Measurements from ENCODE around the gene NLE1. TPM values are rescaled to one million over a fixed set of nuclear protein-coding genes. Genes with fewer than 3 reads are reported as not detected.

NLE1 gene
- polyA plus RNA-seq, 1 of the 3 experiments (the other 2 are of a cell fraction) = 22.1 TPM

DNA sequence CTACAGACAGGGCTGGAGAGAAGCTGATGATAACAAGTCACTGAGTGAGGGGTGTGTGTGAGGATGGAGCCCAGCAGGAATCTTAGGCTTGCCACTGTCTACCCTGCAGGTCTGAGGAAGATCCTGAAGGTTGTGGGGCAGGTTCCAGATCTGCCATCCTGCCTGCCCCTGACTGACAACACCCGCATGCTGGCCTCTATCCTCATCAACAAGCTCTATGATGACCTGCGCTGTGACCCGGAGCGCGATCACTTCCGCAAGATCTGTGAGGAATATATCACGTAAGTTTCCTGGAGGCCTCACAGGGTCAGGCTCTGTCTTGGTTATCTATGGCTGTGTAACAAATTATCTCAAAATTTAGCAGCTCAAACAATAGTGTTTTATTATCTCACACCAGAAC is 21.8 kb upstream of the NLE1 start:
- no peak overlapping the region for H3K4me3 ChIP-seq (ENCODE audit: low read depth in 2 of 2, low read length in 1 of 2)
- no peak overlapping the region for H2AFZ ChIP-seq (ENCODE audit: low read depth)
- TF ChIP-seq, protein P1, sequence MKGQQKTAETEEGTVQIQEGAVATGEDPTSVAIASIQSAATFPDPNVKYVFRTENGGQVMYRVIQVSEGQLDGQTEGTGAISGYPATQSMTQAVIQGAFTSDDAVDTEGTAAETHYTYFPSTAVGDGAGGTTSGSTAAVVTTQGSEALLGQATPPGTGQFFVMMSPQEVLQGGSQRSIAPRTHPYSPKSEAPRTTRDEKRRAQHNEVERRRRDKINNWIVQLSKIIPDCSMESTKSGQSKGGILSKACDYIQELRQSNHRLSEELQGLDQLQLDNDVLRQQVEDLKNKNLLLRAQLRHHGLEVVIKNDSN (IDR thresholded peaks at IDR 0.05; ENCODE audit: borderline replicate concordance, low read depth) = no peak
- TF ChIP-seq TEAD4 (IDR thresholded peaks at IDR 0.05; ENCODE audit: borderline replicate concordance, insufficient read depth) (no peak), MEF2A (IDR thresholded peaks at IDR 0.05; ENCODE audit: borderline replicate concordance, low read depth) (no peak), JUND (IDR thresholded peaks at IDR 0.05) (no peak)
- TF ChIP-seq, protein P2, sequence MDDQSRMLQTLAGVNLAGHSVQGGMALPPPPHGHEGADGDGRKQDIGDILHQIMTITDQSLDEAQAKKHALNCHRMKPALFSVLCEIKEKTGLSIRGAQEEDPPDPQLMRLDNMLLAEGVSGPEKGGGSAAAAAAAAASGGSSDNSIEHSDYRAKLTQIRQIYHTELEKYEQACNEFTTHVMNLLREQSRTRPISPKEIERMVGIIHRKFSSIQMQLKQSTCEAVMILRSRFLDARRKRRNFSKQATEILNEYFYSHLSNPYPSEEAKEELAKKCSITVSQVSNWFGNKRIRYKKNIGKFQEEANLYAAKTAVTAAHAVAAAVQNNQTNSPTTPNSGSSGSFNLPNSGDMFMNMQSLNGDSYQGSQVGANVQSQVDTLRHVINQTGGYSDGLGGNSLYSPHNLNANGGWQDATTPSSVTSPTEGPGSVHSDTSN (IDR thresholded peaks at IDR 0.05) = no peak
- TF ChIP-seq, protein P3, sequence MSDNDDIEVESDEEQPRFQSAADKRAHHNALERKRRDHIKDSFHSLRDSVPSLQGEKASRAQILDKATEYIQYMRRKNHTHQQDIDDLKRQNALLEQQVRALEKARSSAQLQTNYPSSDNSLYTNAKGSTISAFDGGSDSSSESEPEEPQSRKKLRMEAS (IDR thresholded peaks at IDR 0.05; ENCODE audit: low read depth) = no peak
- TF ChIP-seq, protein P4, sequence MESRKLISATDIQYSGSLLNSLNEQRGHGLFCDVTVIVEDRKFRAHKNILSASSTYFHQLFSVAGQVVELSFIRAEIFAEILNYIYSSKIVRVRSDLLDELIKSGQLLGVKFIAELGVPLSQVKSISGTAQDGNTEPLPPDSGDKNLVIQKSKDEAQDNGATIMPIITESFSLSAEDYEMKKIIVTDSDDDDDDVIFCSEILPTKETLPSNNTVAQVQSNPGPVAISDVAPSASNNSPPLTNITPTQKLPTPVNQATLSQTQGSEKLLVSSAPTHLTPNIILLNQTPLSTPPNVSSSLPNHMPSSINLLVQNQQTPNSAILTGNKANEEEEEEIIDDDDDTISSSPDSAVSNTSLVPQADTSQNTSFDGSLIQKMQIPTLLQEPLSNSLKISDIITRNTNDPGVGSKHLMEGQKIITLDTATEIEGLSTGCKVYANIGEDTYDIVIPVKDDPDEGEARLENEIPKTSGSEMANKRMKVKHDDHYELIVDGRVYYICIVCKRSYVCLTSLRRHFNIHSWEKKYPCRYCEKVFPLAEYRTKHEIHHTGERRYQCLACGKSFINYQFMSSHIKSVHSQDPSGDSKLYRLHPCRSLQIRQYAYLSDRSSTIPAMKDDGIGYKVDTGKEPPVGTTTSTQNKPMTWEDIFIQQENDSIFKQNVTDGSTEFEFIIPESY (IDR thresholded peaks at IDR 0.05; ENCODE audit: borderline replicate concordance, low read depth) = no peak
- no peaks in the 10 kb centered on the region for H3K36me3 ChIP-seq (replicated peaks in 1 of 2; ENCODE audit: control insufficient read depth in 1 of 2, insufficient read depth in 2 of 2, low read length in 1 of 2)
- no peaks in the 10 kb centered on the region for H3K9me3 ChIP-seq
- H3K4me1 ChIP-seq (ENCODE audit: control insufficient read depth in 1 of 2, insufficient read depth in 2 of 2, low read depth in 1 of 2, low read length in 1 of 2) = no peaks in the 10 kb centered on the region
- H3K9ac ChIP-seq = no peak overlapping the region
- H4K20me1 ChIP-seq (ENCODE audit: insufficient read depth) = no peaks in the 10 kb centered on the region
- H3K27me3 ChIP-seq (ENCODE audit: insufficient read depth) = peaks cover 71% of the 10 kb centered on the region
- no peaks in the 10 kb centered on the region for H3K9me2 ChIP-seq
- H3F3A ChIP-seq (replicated peaks; ENCODE audit: insufficient read depth) = no peaks in the 10 kb centered on the region
- POLR2A ChIA-PET = no interaction called here
- WGBS (ENCODE audit: low lambda C conversion rate) = 72% methylated on average over 7 of the region's 7 CpGs
- no peaks in the 10 kb centered on the region for H3K79me2 ChIP-seq (ENCODE audit: insufficient read depth)
- no peak for DNase-seq
- CTCF ChIA-PET = interaction anchor here (1.1 kb wide), 1 partner anchor 374 kb away, joined by 3 read pairs; no protein-coding TSS in a partner anchor
- H3K4me2 ChIP-seq = no peak overlapping the region
- H3K27ac ChIP-seq (ENCODE audit: low read depth in 2 of 2, low read length in 1 of 2) = no peak overlapping the region

DNA sequence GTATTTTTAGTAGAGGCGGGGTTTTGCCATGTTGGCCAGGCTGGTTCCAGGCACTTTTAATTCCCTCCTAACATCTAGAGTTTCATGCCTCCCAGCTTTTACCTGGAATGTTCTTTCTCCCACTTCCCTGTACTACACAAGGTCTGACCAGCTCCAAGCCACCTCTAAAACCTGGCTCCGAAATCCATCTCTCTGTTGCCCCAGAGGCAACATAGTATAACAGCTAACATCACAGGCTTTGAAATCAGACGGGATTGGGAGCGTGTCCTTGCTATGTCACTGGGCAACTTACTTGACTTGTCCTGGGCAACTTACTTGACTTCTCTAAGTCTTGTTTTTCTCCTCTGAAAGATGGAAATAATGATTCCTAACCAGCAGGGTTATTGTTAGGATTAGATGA is 20.7 kb upstream of the NLE1 start:
- DNase-seq = no peak
- Histone ChIP-seq H3K4me3 (ENCODE audit: low read depth in 2 of 2, low read length in 1 of 2) (no peak overlapping the region), H3K9me3 (no peaks in the 10 kb centered on the region), H3K79me2 (ENCODE audit: insufficient read depth) (no peaks in the 10 kb centered on the region), H3K27ac (ENCODE audit: low read depth in 2 of 2, low read length in 1 of 2) (no peak overlapping the region), H4K20me1 (ENCODE audit: insufficient read depth) (no peaks in the 10 kb centered on the region), H2AFZ (ENCODE audit: low read depth) (no peak overlapping the region), H3K4me2 (no peak overlapping the region), H3K27me3 (ENCODE audit: insufficient read depth) (peaks cover 66% of the 10 kb centered on the region), H3K36me3 (replicated peaks in 1 of 2; ENCODE audit: control insufficient read depth in 1 of 2, insufficient read depth in 2 of 2, low read length in 1 of 2) (no peaks in the 10 kb centered on the region), H3K9ac (no peak overlapping the region), H3F3A (replicated peaks; ENCODE audit: insufficient read depth) (no peaks in the 10 kb centered on the region), H3K4me1 (ENCODE audit: control insufficient read depth in 1 of 2, insufficient read depth in 2 of 2, low read depth in 1 of 2, low read length in 1 of 2) (no peaks in the 10 kb centered on the region), H3K9me2 (0 out of 2 replicates have a peak, but pooled peaks cover under 1% of the 10 kb centered on the region)
- ChIA-PET POLR2A (no interaction called here), CTCF (interaction anchor here (0.6 to 1.1 kb wide), 2 partner anchors 35 to 375 kb away, joined by 3 read pairs; no protein-coding TSS in a partner anchor)
- TF ChIP-seq NRF1 (IDR thresholded peaks at IDR 0.05; ENCODE audit: low read depth, low read length) (no peak), EP300 (IDR thresholded peaks at IDR 0.05; ENCODE audit: borderline replicate concordance in 1 of 2, low read depth in 1 of 2, low read length in 1 of 2) (no peak), SMC3 (IDR thresholded peaks at IDR 0.05; ENCODE audit: low read depth, low read length) (no peak), GATA2 (CRISPR knock-in tag; IDR thresholded peaks at IDR 0.05) (no peak)
- WGBS (ENCODE audit: low lambda C conversion rate) = 8% methylated on average over 4 of the region's 4 CpGs

Measured in SK-N-SH (cell line).